ENCODE data around the gene KIAA1217. TPM values are rescaled to one million over a fixed set of nuclear protein-coding genes. Genes with fewer than 3 reads are reported as not detected.

The KIAA1217 gene
- total RNA-seq, 1 donor from 2014 or later, result 4.6 TPM

GRCh38 chr10:24393201-24393600, 184.3 kb downstream of the KIAA1217 start:
- intact Hi-C loops (cut with micrococcal nuclease), result no loop called here

- intact Hi-C loops (cut with micrococcal nuclease), result no loop called here
Observed at GRCh38 chr10:24394461-24395190, 185.7 kb downstream of the KIAA1217 start.

- intact Hi-C loops (cut with micrococcal nuclease), result loop anchor here (1.0 kb wide), 1 partner anchor 107 kb away; no protein-coding TSS in a partner anchor
Observed at GRCh38 chr10:24396396-24396795, 187.5 kb downstream of the KIAA1217 start.

GRCh38 chr10:24397662-24398061, 188.7 kb downstream of the KIAA1217 start:
- intact Hi-C loops (cut with micrococcal nuclease), result no loop called here

GRCh38 chr10:24404567-24404966, 195.6 kb downstream of the KIAA1217 start:
- intact Hi-C loops (cut with micrococcal nuclease), result no loop called here

GRCh38 chr10:24405635-24406034, 196.7 kb downstream of the KIAA1217 start:
- intact Hi-C loops (cut with micrococcal nuclease), result no loop called here

GRCh38 chr10:24406809-24407483, 198.0 kb downstream of the KIAA1217 start:
- intact Hi-C loops (cut with micrococcal nuclease), result no loop called here

GRCh38 chr10:24407928-24408327, 199.0 kb downstream of the KIAA1217 start:
- intact Hi-C loops (cut with micrococcal nuclease), result no loop called here

- intact Hi-C loops (cut with micrococcal nuclease), result no loop called here
Observed at GRCh38 chr10:24408365-24408764, 199.4 kb downstream of the KIAA1217 start.

- intact Hi-C loops (cut with micrococcal nuclease), result no loop called here
Observed at GRCh38 chr10:24414597-24414996, 205.7 kb downstream of the KIAA1217 start.

GRCh38 chr10:24415455-24416125, 206.7 kb downstream of the KIAA1217 start:
- intact Hi-C loops (cut with micrococcal nuclease), result no loop called here

- intact Hi-C loops (cut with micrococcal nuclease), result no loop called here
Observed at GRCh38 chr10:24416248-24416647, 207.3 kb downstream of the KIAA1217 start.

- intact Hi-C loops (cut with micrococcal nuclease), result no loop called here
Observed at GRCh38 chr10:24417053-24417452, 208.1 kb downstream of the KIAA1217 start.

GRCh38 chr10:24418532-24418931, 209.6 kb downstream of the KIAA1217 start:
- intact Hi-C loops (cut with micrococcal nuclease), result loop anchor here (1.0 kb wide), 1 partner anchor 85 kb away; no protein-coding TSS in a partner anchor

- intact Hi-C loops (cut with micrococcal nuclease), result no loop called here
Observed at GRCh38 chr10:24419066-24419465, 210.1 kb downstream of the KIAA1217 start.

GRCh38 chr10:24425151-24425550, 216.2 kb downstream of the KIAA1217 start:
- intact Hi-C loops (cut with micrococcal nuclease), result no loop called here

GRCh38 chr10:24427678-24428409, 218.9 kb downstream of the KIAA1217 start:
- intact Hi-C loops (cut with micrococcal nuclease), result no loop called here

GRCh38 chr10:24428410-24428782, 219.5 kb downstream of the KIAA1217 start:
- intact Hi-C loops (cut with micrococcal nuclease), result no loop called here

- intact Hi-C loops (cut with micrococcal nuclease), result no loop called here
Observed at GRCh38 chr10:24430591-24430990, 221.7 kb downstream of the KIAA1217 start.

GRCh38 chr10:24432478-24433416, 223.8 kb downstream of the KIAA1217 start:
- intact Hi-C loops (cut with micrococcal nuclease), result no loop called here

Data from T-helper 1 cell treated with Interleukin-12 subunit alpha and Interleukin-12 subunit beta and Interleukin-4 antibody, amounts not matched to agents 30 ng/mL and 1 ng/mL, for 36 hours (primary cell).